ENCODE results near the gene TP63.

The TP63 gene

GRCh38 chr3:189937302-189938127 is 306.3 kb downstream of the TP63 start:
- DNase-seq (ENCODE audit: insufficient read length, low spot score): peak; percentile 58
- no peak for TF ChIP-seq POLR2A (IDR thresholded peaks at IDR 0.05; ENCODE audit: low read depth, low read length)
- FAIRE-seq: peak; percentile 100

- FAIRE-seq (peak; percentile 53), DNase-seq (ENCODE audit: insufficient read length, low spot score) (no peak)
- TF ChIP-seq POLR2A (IDR thresholded peaks at IDR 0.05; ENCODE audit: low read depth, low read length): no peak
Observed at GRCh38 chr3:189941125-189941524, 309.9 kb downstream of the TP63 start.

GRCh38 chr3:189941679-189942078 is 310.5 kb downstream of the TP63 start:
- no peak for TF ChIP-seq POLR2A (IDR thresholded peaks at IDR 0.05; ENCODE audit: low read depth, low read length)
- DNase-seq (ENCODE audit: insufficient read length, low spot score) (peak; percentile 34), FAIRE-seq (peak; percentile 36)

- DNase-seq (ENCODE audit: insufficient read length, low spot score): no peak
- no peak for FAIRE-seq
- no peak for TF ChIP-seq POLR2A (IDR thresholded peaks at IDR 0.05; ENCODE audit: low read depth, low read length)
Observed at GRCh38 chr3:189942948-189943347, 311.8 kb downstream of the TP63 start.

GRCh38 chr3:189944285-189945145 is 313.3 kb downstream of the TP63 start:
- FAIRE-seq: no peak
- no peak for DNase-seq (ENCODE audit: insufficient read length, low spot score)
- TF ChIP-seq POLR2A (IDR thresholded peaks at IDR 0.05; ENCODE audit: low read depth, low read length): no peak

GRCh38 chr3:189945935-189946709 is 314.9 kb downstream of the TP63 start:
- TF ChIP-seq POLR2A (IDR thresholded peaks at IDR 0.05; ENCODE audit: low read depth, low read length): no peak
- DNase-seq (ENCODE audit: insufficient read length, low spot score) (no peak), FAIRE-seq (no peak)

All from H54 (cell line).